OCI-LY3 (cell line): ENCODE data around the gene EIF2S2.

Experiments
- H2AFZ ChIP-seq: fragments of 200-600, 300-600 bp; shearing (Covaris generic); 2 replicates; pipeline ENCODE4 v1.6.0; 2014; ENCODE audit warnings: antibody characterized with exemption, low read depth, low read length
- H3K27ac ChIP-seq: fragments of 200-600, 300-600 bp; sonication (generic); 2 replicates; pipeline ENCODE4 v1.5.1; 2014; ENCODE audit warnings: mild to moderate bottlenecking, low read length, moderate library complexity, mixed read lengths
- H3K27me3 ChIP-seq: fragments of 200-600, 300-600 bp; sonication (generic); 2 replicates; pipeline ENCODE4 v1.6.1; 2014; ENCODE audit warnings: low read depth, low read length, mixed read lengths
- H3K36me3 ChIP-seq: fragments of 200-600, 300-600 bp; sonication (generic); replicated peaks from 2 replicates; pipeline ENCODE3; 2014; ENCODE audit warnings: low read depth, low read length, mixed read lengths
- H3K4me1 ChIP-seq: fragments of 300-600, 200-600 bp; sonication (generic); 2 replicates; pipeline ENCODE4 v1.6.1; 2014; ENCODE audit warnings: low read length, mixed read lengths
- H3K4me2 ChIP-seq: fragments of 200-600, 300-600 bp; sonication (generic); 2 replicates; pipeline ENCODE4 v1.6.1; 2014; ENCODE audit warnings: low read length, mixed read lengths
- H3K4me3 ChIP-seq: fragments of 300-600, 200-600 bp; sonication (generic); 2 replicates; pipeline ENCODE4 v1.5.1; 2014; ENCODE audit warnings: antibody characterized with exemption, mild to moderate bottlenecking, low read length, moderate library complexity
- H3K79me2 ChIP-seq: fragments of 300-600, 200-600 bp; shearing (Covaris generic); 2 replicates; pipeline ENCODE4 v1.6.1; 2014; ENCODE audit warnings: mild to moderate bottlenecking, low read length, mixed read lengths
- H3K9ac ChIP-seq: fragments of 300-600, 200-600 bp; shearing (Covaris generic); 2 replicates; pipeline ENCODE4 v1.6.0; 2014; ENCODE audit warnings: mild to moderate bottlenecking, low read length, moderate library complexity
- H3K9me3 ChIP-seq: fragments of 200-600, 300-600 bp; shearing (Covaris generic); 2 replicates; pipeline ENCODE4 v1.6.1; 2014; ENCODE audit warnings: low read length, mixed read lengths; ENCODE audit not compliant: insufficient read depth
- H4K20me1 ChIP-seq: fragments of 200-600, 300-600 bp; sonication (generic); 2 replicates; pipeline ENCODE4 v1.6.1; 2016; ENCODE audit warnings: low read length, mixed read lengths; ENCODE audit not compliant: insufficient read depth
- EZH2phosphoT487 ChIP-seq: fragments of 200-600 bp; shearing (Covaris generic); IDR thresholded peaks from 2 replicates; pipeline ENCODE4 v1.6.1; 2018; ENCODE audit warnings: antibody characterized with exemption, mixed run types, low read depth
- TF ChIP-seq, protein P1 (sequence below): fragments of 200-600, 300-600 bp; sonication (generic); IDR thresholded peaks from 2 replicates; pipeline ENCODE4 v1.5.1; 2014; ENCODE audit warnings: antibody characterized with exemption, low read length, low read depth

Gene EIF2S2

DNA sequence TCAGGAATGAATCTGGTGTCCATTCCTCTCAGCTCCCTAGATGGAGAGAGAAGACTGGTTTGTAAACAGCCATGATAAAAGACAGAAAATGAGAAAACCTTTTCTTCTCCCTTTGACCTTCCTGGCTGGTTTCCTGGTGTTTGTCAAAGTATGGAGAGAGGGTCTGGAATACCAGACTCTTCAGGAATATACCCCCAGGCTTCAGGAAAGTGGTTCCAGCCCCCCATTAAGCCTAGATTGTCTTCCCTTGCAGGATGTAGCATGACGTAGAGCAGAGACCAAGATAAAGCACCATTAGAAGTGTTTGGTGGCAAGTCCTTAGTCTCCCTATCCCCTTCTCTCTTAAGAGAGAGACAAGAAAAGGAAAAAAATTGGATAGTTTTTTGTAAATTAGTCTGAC is 51.1 kb downstream of the EIF2S2 start:
- no peak overlapping the region for H3K27ac ChIP-seq
- no peak overlapping the region for H2AFZ ChIP-seq
- peaks cover 9% of the 10 kb centered on the region for H3K36me3 ChIP-seq
- TF ChIP-seq, protein P1, sequence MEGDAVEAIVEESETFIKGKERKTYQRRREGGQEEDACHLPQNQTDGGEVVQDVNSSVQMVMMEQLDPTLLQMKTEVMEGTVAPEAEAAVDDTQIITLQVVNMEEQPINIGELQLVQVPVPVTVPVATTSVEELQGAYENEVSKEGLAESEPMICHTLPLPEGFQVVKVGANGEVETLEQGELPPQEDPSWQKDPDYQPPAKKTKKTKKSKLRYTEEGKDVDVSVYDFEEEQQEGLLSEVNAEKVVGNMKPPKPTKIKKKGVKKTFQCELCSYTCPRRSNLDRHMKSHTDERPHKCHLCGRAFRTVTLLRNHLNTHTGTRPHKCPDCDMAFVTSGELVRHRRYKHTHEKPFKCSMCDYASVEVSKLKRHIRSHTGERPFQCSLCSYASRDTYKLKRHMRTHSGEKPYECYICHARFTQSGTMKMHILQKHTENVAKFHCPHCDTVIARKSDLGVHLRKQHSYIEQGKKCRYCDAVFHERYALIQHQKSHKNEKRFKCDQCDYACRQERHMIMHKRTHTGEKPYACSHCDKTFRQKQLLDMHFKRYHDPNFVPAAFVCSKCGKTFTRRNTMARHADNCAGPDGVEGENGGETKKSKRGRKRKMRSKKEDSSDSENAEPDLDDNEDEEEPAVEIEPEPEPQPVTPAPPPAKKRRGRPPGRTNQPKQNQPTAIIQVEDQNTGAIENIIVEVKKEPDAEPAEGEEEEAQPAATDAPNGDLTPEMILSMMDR: no peak
- no peak for TF ChIP-seq EZH2phosphoT487
- H3K4me3 ChIP-seq: no peak overlapping the region
- peaks cover 7% of the 10 kb centered on the region for H3K4me1 ChIP-seq
- H3K4me2 ChIP-seq: no peak overlapping the region
- no peaks in the 10 kb centered on the region for H3K9me3 ChIP-seq
- peaks cover 54% of the 10 kb centered on the region for H3K79me2 ChIP-seq
- H3K27me3 ChIP-seq: no peaks in the 10 kb centered on the region
- no peak overlapping the region for H3K9ac ChIP-seq
- H4K20me1 ChIP-seq: peaks cover 82% of the 10 kb centered on the region

DNA sequence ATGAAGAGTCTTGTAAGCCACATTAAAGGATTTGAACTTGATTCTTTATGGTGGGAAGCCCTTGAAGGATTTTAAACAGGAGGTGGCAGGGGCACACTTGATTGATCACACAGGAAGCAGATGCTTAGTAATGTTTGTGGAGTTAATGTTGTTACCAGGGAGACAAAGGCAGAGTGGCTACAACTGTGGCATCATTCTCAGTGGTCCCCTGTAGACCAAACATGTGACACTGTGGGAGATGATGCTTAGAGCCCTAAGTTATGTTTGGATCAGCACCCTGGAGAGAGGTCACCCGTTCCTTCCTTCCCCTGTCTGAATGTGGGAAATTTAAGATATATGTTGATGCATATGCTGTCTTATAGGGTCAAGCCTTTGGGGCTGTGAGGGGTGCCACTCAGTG is 53.2 kb downstream of the EIF2S2 start:
- Histone ChIP-seq H3K9ac (no peak overlapping the region), H3K9me3 (no peaks in the 10 kb centered on the region), H3K27ac (no peak overlapping the region), H3K27me3 (no peaks in the 10 kb centered on the region), H3K4me2 (no peak overlapping the region), H3K79me2 (peaks cover 69% of the 10 kb centered on the region), H4K20me1 (peaks cover 92% of the 10 kb centered on the region), H3K4me3 (no peak overlapping the region), H2AFZ (no peak overlapping the region), H3K36me3 (peaks cover 9% of the 10 kb centered on the region), H3K4me1 (peaks cover 7% of the 10 kb centered on the region)
- TF ChIP-seq, protein P1: no peak

DNA sequence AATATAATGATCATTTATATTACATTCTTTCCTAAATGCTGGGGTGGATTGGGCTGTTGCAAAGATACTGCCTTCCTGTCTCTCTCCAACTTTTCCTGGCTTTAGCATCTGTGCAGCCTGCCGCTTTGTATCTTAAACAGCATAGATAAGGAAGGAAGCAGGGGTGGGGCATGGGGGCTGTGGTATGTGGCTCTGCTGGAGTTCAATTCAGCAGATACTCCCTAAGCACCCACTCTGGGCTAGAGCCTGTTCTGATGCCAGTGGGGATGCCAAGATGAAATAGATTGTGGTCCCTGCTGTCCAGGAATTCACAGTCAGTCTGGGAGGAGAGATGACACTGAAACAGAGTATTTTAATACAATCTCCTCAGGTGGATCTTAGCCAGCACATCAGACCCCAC is 56.8 kb downstream of the EIF2S2 start:
- no peaks in the 10 kb centered on the region for H3K4me1 ChIP-seq
- H3K4me2 ChIP-seq: no peak overlapping the region
- no peak for TF ChIP-seq EZH2phosphoT487
- TF ChIP-seq, protein P1: no peak
- H3K27me3 ChIP-seq: no peaks in the 10 kb centered on the region
- no peak overlapping the region for H2AFZ ChIP-seq
- H3K79me2 ChIP-seq: peaks cover 77% of the 10 kb centered on the region
- H3K9me3 ChIP-seq: no peaks in the 10 kb centered on the region
- H3K36me3 ChIP-seq: peaks cover 2% of the 10 kb centered on the region
- H4K20me1 ChIP-seq: peaks cover 89% of the 10 kb centered on the region
- no peak overlapping the region for H3K9ac ChIP-seq
- H3K27ac ChIP-seq: no peak overlapping the region
- no peak overlapping the region for H3K4me3 ChIP-seq

DNA sequence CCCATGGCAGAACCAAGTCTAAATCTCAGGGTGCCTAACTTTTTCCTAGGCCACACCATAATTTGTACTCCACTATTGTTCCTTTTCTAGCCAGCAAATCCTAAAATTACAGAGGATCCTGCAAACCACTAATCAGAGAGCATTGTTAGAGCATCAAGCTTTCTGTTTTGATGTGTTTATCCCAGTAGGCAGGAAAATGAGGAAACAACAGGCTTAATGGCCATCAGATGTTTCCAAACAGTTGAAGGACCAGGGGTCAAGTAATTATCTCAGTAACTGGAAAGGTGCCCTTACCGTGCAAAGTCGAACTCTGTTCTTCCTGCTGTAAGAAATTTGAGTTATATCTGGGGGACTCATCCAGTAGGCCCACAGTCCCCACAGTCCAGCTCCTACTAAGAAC is 59.6 kb downstream of the EIF2S2 start:
- Histone ChIP-seq H4K20me1 (peaks cover 86% of the 10 kb centered on the region), H3K27ac (no peak overlapping the region), H3K79me2 (peaks cover 82% of the 10 kb centered on the region), H3K4me2 (no peak overlapping the region), H3K4me1 (no peaks in the 10 kb centered on the region), H3K4me3 (no peak overlapping the region), H3K36me3 (no peaks in the 10 kb centered on the region), H2AFZ (no peak overlapping the region), H3K9me3 (no peaks in the 10 kb centered on the region), H3K27me3 (no peaks in the 10 kb centered on the region), H3K9ac (no peak overlapping the region)
- TF ChIP-seq EZH2phosphoT487: no peak
- TF ChIP-seq, protein P1: no peak
